Astrocyte of the spinal cord (primary cell): ENCODE results near the gene NOL8.

Experiments used
- DNase-seq: peaks from one replicate; pipeline ENCODE4 v3.0.0; 2011; ENCODE audit warnings: low read depth, low spot score
- H3K4me3 ChIP-seq: 2 replicates; pipeline ENCODE4 v1.5.1; 2011; ENCODE audit warnings: low read depth, mild to moderate bottlenecking, low read length, moderate library complexity
- CTCF ChIP-seq: IDR thresholded peaks from 2 replicates; pipeline ENCODE4 v1.5.1; 2012; ENCODE audit warnings: low read depth, mild to moderate bottlenecking, low read length, inconsistent platforms
- in situ Hi-C: cut with HindIII; loops from 2 replicates; pipeline ENCODE4 v1.10.0; 2017; ENCODE audit warnings: low sequenced_read_pairs

The NOL8 gene

GRCh38 chr9:92315456-92315855, 9.7 kb downstream of the NOL8 start:
- no peak for DNase-seq
- in situ Hi-C loops, result no loop called here
- no peak overlapping the region for H3K4me3 ChIP-seq
- no peak for TF ChIP-seq CTCF

GRCh38 chr9:92313624-92314012, 11.5 kb downstream of the NOL8 start:
- TF ChIP-seq CTCF, result no peak
- in situ Hi-C loops, result no loop called here
- H3K4me3 ChIP-seq, result no peak overlapping the region
- DNase-seq, result no peak

GRCh38 chr9:92312887-92313623, 12.1 kb downstream of the NOL8 start:
- in situ Hi-C loops, result no loop called here
- H3K4me3 ChIP-seq, result no peak overlapping the region
- DNase-seq, result no peak
- TF ChIP-seq CTCF, result no peak

- no peak for DNase-seq
- in situ Hi-C loops, result no loop called here
- no peak overlapping the region for H3K4me3 ChIP-seq
- TF ChIP-seq CTCF, result no peak
Observed at GRCh38 chr9:92310562-92310961, 14.6 kb downstream of the NOL8 start.

- DNase-seq, result no peak
- in situ Hi-C loops, result no loop called here
- no peak for TF ChIP-seq CTCF
- no peak overlapping the region for H3K4me3 ChIP-seq
Observed at GRCh38 chr9:92308893-92309292, 16.3 kb downstream of the NOL8 start.

GRCh38 chr9:92300936-92301335, 24.2 kb downstream of the NOL8 start:
- TF ChIP-seq CTCF, result no peak
- in situ Hi-C loops, result no loop called here
- H3K4me3 ChIP-seq, result no peak overlapping the region
- DNase-seq, result no peak
